Measurements from ENCODE around the gene ODC1.

GRCh38 chr2:10400568-10400977 lies 47.6 kb downstream of the ODC1 start:
- TF ChIP-seq SP1 (CRISPR knock-in tag; conservative IDR thresholded peaks at IDR 0.05): no peak
- no peak for TF ChIP-seq FOXK1 (CRISPR knock-in tag; IDR thresholded peaks at IDR 0.05)
- no peak for TF ChIP-seq CTCF (IDR thresholded peaks at IDR 0.05)
- no peak for TF ChIP-seq ZNF416 (CRISPR knock-in tag; IDR thresholded peaks at IDR 0.05)
- TF ChIP-seq TP53 (CRISPR knock-in tag; IDR thresholded peaks at IDR 0.05): no peak
- no peak for TF ChIP-seq STAT6 (CRISPR knock-in tag; conservative IDR thresholded peaks at IDR 0.05; ENCODE audit: low read depth)
- TF ChIP-seq NR3C1 (CRISPR knock-in tag; conservative IDR thresholded peaks at IDR 0.05; ENCODE audit: low read depth): no peak
- no peak for TF ChIP-seq PREB (CRISPR knock-in tag; IDR thresholded peaks at IDR 0.05; ENCODE audit: borderline replicate concordance)
- TF ChIP-seq USF1 (CRISPR knock-in tag; IDR thresholded peaks at IDR 0.05): no peak
